GM19023 (cell line): Measurements from ENCODE around the gene CBL.
"Not testable (repeated sequence)": the region's sequence is repeated elsewhere in the genome, so short reads cannot be mapped to it uniquely, and the experiment has no call there.

Experiments used
- ATAC-seq: cut with Tn5 transposase; IDR thresholded peaks from one replicate; pipeline ENCODE4 v1.9.1; 2021; ENCODE audit warnings: mild to moderate bottlenecking, moderate library complexity; ENCODE audit not compliant: unreplicated experiment

The CBL gene

DNA sequence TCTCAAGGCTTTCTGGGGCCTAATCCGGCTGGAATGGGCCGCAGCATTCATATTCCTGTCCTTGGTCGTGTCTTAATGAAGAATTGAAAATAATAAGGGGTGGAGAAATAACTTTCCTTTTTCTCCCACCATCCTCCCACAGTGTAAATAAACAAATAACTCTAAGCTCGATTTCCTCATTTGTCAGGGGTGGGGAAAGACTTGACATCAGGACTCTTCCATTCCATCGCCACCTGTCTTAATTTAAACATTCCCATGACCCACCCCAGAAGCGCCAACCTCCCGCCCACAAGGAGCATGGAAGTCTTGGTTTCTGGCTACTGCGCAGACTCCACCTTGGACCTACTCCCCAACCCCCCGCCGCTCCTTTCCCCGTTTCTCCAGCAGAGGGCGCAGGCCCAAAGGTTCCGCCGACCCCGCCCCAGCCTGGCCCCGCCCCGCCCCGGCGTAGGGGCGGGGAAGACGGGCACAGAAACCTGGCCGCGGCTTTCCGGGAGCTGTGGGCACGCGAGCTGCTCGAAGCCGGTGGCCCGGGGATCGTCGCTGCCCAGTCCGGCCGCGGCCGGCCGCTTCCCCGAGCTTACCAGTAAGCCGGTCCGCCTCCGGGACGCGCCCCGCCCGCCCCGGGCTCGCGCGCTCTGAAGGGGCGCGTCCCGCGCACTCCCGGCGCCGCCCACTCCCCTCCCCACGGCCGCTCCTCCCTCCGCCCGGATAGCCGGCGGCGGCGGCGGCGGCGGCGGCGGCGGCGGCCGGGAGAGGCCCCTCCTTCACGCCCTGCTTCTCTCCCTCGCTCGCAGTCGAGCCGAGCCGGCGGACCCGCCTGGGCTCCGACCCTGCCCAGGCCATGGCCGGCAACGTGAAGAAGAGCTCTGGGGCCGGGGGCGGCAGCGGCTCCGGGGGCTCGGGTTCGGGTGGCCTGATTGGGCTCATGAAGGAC is at the start of gene CBL:
TSS of gene CBL (plus strand) at position 766 of the 937 bp plus-strand sequence. CDS start at position 845, 79 bp downstream.
- peak; percentile 84 for ATAC-seq

DNA sequence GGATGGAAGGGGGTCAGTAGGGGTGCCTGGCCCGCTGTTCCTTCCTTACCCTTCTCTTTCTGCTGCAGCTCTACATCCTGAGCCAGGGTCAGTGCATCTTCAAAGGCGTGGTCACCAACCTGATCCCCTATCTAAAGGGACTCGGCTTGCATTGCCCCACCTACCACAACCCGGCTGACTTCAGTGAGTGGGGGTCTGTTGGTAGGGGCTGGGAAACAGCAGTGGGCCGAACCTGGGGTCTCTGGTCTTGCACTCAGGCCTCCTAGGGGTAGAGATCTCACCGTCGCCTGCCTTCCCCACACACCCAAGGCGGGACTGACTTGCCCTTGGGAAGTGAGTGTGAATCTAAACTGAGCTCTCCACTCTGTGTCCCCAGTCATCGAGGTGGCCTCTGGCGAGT is 49.6 kb upstream of the CBL start:
- ATAC-seq = no peak

DNA sequence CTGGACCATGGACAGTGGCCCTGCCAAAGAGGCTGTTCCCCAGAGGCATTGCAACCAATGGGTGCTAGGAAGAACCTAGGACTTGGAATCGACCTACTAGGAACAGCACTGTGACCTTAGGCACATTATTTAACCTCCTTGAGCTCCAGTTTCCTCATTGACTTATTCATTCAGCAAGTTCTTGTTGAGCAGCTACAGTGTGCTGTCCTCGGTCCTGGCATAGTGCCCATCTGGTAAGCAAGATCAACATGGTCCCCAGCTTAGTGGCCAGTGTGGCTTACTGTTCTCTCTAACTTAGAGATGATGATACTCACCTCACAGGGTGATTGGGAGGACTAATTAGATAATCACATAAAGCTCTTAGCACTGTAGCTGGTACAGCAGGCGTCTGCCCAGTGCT is 49.1 kb upstream of the CBL start:
- ATAC-seq = no peak

DNA sequence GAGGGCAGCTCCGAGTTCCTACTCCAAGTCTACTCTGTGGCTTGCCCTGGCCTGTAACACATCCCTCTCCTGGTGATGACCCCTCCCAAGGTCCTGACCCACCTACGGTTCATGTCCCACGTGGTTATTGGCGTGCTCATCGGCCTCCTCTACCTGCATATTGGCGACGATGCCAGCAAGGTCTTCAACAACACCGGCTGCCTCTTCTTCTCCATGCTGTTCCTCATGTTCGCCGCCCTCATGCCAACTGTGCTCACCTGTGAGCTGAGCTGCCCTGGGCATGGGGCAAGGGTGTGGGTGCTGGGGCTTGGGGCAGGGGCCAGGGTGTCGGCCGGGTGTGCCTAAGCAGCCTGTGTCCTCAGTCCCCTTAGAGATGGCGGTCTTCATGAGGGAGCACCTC is 47.7 kb upstream of the CBL start:
- ATAC-seq = no peak

DNA sequence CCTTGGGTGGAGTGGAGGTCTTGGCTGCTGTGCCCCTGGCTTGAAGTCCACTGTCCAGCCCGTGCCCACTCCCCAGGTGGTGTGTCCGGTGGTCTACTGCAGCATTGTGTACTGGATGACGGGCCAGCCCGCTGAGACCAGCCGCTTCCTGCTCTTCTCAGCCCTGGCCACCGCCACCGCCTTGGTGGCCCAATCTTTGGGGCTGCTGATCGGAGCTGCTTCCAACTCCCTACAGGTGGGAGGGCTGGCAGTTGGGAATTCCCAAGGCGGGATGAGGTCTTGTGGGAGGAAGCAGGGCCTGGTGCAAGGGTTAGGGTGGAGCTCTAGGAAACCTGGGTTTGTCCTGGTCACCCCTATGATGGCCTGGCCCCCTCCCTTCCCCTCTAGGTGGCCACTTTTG is 46.0 kb upstream of the CBL start:
- ATAC-seq = no peak

DNA sequence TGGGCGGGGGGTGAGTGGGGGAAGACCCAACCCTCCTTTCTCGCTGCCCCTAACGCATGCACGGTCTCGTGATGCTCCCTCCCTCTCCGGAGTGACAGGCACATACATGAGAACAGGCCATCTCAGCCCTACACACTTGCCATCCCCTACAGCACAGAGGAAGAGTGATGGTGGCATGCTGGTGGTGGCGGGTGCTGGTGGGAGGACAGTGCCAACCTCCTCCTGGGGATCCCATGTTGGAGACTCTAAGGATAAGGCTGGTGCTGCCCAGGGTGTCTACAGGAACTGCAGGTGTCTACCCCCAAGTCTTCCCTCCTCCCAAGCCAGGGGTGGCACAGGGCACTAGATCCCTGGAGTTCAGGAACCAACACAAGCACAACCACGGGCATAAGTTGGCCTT is 44.3 kb upstream of the CBL start:
- no peak for ATAC-seq

DNA sequence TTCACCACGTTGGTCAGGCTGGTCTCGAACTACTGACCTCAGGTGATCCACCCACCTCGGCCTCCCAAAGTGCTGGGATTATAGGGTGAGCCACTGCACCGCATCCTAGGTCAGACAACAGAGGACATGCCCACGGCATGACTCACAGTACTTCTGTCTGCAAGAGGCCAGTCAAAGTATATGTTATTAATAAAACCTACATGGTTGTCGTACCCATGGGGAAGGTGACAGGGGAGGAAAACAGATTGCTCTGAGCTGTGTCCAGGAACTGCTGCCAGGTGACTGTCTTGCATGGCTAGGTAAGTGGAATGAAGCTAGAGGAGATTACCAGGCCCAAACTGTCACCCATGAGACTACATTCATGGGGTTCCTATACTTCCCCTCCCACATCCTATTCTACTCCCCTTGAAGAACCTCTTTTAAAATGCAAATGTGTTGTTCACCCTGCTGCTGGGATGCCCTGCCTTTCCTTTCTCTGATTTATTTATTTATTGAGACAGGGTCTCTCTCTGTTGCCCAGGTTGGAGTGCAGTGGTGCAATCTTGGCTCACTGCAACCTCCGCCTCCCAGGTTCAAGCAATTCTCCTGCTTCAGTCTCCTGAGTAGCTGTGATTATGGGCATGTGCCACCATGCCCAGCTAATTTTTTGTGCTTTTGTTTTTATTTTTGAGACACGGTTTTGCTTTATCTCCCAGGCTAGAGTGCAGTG is 39.6 kb upstream of the CBL start:
- ATAC-seq = no peak

DNA sequence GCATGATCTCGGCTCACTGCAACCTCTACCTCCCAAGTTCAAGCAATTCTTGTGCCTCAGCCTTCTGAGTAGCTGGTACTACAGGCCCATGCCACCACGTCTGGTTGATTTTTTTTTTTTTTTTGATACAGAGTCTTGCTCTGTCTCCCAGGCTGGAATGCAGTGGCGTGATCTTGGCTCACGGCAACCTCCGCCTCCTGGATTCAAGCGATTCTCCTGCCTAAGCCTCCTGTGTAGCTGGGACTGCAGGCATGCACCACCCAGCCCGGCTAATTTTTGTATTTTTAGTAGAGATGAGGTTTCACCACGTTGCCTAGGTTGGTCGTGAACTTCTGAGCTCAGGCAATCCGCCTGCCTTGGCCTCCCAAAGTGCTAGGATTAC is 39.1 kb upstream of the CBL start:
- not testable (repeated sequence) for ATAC-seq

DNA sequence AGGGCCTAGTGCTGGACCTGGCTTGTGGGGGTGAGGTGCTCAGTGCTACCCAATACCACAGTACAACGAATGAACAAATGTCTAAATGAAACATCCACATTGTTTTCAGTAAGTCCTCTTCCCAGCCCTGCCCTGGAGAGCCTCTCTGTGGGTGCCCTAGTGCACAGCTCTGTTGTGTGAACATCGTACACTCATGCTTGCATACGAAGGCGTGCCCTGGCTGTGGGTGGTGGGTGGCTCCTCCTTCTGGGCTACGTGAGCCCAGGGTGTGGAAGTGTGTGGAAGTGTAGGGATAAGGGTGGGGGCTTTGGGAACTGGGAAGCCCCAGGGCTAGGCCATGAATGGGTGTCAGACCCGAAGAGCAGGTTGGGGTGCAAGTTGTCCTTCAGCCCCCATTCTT is 38.2 kb upstream of the CBL start:
- ATAC-seq = no peak

DNA sequence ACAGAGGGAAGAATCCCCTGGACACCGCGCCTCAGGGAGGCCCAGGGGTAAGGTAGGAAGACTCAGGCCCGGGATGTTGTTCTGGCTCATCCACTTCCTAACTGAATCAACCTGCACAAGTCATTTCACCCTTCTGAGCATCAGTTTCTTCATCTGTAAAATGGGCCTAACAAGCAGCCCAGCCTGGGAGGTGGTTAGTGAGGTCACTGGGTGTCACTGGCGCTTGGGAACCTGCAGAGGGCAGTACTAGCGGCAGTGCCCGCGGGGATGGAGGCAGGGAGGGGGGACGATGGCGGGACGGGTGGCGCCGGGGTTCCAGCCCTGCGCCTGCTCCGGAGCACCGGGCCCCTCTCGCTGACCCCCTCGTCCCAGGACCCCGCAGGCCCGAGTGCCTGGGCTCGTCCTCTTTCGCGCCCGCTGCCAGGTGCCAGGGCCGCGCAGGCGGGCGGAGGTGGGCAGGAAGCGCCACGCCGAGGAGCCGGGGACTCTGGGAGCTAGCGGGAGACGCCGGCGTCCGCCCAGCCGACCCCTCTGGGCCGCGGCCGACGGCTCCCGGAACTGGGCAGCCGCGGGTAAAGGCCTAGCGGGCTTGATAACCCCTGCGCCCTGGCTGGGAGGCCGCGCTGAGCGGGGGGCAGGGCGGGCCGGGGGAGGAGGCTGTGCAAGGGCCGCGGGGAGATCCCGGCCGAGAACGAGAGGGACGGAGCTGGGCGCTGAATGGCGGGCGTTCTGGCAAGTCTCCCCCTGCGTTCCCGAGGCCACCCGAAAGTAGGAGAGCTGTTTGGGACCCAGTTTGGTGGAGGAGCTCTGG is 37.5 kb upstream of the CBL start, which contains the start of gene NLRX1:
TSS of gene NLRX1 (plus strand) at position 255 of the 811 bp plus-strand sequence. CDS start 2,679 bp downstream, outside the sequence.
- ATAC-seq = peak; percentile 89

DNA sequence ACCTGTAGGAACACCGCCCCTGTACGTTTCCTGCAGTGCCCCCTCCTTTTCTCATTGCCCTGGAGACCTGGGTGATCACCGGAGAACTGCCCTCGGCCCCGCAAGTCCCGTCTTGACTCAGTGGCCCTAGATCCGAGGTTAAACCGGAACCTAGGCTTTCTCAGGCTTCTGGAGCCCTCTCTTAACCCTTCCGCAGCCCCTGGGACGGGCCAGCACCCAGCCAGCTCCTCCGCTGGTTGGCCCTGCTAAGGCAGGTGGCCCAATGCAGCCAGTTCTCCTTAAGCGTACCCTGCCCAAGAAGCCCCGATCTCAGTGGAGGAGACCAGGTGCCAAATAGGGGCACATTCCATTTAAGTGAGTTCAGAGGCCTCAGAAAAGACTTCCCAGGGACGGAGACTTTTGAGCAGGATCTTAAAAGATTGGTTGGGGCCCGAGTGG is 36.8 kb upstream of the CBL start:
- ATAC-seq = peak; percentile 25

DNA sequence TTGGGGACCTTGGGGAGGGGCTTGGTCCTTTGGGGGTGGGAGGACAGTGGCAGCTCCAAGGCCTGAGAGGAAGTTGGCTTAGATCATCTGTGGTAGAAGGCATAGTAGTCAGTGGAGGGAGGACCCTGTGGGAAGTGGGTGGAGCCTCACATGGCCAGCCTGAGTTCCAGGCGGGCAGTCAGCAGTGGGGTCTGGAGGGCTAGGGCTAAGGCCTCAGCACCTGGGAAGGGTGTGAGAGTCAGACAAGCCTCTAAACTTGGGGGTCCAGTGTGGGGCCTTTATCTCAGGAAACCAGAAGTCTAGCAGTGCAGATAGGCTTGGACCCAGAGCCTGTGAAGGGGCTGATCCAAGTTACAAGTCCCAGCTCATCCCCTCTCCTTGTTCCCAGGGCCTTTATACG is 33.6 kb upstream of the CBL start:
- no peak for ATAC-seq

DNA sequence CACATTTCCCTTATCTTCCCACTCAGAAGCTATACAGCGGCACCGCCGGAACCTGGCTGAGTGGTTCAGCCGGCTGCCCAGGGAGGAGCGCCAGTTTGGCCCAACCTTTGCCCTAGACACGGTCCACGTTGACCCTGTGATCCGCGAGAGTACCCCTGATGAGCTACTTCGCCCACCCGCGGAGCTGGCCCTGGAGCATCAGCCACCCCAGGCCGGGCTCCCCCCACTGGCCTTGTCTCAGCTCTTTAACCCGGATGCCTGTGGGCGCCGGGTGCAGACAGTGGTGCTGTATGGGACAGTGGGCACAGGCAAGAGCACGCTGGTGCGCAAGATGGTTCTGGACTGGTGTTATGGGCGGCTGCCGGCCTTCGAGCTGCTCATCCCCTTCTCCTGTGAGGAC is 32.7 kb upstream of the CBL start:
- no peak for ATAC-seq

DNA sequence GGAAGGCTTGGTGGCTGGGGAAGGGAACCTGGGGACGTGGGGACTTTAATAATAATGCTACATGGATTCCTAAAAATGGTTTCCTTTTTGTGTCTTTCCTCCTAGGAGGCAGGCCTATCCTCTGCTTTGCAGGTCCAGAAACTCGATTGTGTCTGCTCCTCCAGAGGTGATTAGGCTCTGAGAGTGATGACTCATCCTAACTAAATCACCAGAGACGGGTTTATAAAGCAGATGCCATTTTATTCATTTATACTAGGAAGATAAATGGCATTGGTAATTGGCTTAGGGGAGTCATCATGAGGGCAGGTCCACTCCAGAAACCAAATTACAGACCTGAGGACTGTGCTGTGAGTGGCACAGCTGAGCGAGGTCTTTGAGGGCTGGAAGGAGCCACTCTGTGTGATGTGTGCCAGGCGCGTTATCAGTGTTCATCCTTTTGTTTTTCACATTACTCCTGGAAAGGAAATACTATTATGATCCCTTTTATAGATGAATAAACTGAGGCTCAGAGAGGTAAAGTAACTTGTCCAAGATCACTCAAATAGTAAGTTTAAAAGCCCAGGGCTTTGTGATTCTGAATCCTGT is 30.6 kb upstream of the CBL start:
- ATAC-seq = no peak

DNA sequence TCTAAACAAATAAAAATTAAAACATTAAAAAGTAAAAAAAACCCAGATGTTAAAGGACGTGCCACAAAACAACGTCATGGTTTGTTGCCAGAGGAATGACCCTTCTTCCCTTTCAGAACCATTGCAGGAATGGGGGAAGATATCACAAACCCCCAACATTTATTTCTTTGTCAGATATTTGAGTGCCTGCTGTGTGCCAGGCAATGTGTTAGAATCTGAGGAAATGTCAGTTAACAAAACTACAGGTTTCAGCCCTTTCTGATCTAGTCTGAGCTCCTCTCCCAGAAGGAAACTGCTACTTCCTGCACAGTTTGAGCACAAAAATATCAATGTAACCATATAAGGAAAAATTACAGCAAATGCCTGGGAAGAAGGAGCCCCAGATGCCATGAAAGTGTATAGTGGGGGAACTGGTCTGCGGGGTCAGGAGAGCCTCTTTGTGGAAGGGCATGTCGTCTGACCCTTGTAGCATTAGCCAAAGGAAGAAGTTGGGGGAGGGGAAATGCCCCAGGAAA is 27.9 kb upstream of the CBL start:
- ATAC-seq = no peak

DNA sequence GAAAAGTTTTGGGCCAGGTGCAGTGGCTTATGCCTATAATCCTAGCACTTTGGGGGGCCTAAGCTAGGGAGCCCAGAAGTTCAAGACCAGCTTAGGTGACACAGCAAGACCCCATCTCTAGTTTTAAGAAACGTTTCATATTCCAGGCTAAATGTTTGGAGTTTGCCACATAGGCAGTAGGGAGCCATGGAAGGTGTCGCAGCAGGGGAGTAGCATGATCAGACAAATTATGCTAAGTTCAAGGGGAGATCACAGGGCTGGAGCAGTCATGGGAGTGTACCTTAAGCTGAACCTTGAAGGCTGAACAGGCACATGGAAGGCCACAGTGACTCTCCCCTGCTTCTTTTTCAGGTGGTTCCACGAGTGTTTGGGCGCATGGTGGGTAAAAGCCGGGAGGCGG is 26.8 kb upstream of the CBL start:
- ATAC-seq = no peak

DNA sequence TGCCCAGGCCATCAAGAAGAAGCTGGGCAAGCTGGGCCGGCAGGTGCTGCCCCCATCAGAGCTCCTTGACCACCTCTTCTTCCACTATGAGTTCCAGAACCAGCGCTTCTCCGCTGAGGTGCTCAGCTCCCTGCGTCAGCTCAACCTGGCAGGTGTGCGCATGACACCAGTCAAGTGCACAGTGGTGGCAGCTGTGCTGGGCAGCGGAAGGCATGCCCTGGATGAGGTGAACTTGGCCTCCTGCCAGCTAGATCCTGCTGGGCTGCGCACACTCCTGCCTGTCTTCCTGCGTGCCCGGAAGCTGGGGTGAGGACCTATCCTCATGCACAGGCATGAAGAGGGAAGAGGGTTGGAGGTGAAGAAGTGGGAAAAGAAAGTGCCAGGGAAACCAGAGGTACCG is 26.2 kb upstream of the CBL start:
- no peak for ATAC-seq

DNA sequence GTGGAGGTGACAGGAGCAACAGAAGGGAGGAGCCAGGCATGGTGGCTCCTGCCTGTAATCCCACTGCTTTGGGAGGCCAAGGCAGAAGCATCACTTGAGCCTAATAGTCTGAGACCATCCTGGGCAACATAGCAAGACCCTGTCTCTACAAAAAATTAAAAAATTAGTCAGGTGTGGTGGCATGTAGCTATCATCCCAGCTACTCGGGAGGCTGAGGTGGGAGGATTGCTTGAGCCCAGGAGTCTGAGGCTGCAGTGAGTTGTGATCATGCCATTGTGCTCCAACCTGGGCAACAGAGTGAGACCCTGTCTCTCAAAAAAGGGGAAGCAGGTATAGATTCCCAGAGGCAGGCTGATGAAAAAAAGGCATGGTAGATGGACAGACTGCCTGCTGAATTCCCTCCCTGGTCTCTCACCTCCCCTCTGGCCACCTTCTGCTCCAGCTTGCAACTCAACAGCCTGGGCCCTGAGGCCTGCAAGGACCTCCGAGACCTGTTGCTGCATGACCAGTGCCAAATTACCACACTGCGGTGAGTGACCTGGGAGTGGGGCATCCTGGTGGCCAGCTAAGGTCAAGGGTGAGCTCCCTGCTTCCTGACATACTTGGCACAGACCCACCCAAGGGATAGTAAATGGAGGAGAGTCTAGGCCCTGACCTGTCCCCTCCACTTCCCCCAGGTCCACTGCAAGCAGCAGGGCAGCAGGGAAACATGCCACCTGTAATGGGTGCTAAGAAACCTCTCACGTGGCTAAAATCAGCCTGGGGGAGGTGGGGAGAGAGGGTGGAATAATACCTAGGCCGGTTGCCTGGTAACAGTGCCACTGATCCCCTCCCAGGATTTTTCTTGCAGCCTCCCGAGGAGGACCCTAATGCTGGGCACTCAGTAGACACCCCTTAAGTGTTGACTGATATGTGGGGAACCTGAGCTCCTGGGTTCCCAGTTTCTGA is 25.1 kb upstream of the CBL start:
- ATAC-seq = no peak

DNA sequence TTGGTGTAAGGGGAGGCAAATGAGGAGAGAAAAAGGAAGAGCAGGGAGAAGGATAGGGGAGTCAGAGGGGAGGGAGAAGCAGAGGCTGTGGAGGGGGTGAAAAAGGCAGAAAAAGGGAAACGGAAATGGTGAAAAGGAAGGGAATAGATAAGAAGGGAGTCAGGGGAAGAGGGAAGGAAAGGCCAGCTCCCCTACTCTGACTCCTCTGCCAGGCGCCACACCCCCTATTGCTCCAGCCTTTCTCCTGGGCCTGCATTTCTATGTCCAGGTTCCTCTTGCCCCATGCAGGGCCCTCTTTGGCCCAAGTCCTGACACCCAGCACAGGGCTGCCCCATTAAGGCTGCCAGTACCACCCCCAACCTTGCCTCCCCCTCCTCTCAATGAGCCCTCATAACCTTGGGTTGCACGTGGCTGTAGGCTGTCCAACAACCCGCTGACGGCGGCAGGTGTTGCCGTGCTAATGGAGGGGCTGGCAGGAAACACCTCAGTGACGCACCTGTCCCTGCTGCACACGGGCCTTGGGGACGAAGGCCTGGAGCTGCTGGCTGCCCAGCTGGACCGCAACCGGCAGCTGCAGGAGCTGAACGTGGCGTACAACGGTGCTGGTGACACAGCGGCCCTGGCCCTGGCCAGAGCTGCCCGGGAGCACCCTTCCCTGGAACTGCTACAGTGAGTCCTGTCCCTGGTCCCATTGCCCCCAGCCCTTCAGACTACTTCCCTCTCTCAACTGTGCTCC is 24.3 kb upstream of the CBL start:
- no peak for ATAC-seq
